Measurements from ENCODE around the gene RAB37.
A peak's percentile ranks its signal among the peaks of the same experiment; 100 is the strongest.

The RAB37 gene

DNA sequence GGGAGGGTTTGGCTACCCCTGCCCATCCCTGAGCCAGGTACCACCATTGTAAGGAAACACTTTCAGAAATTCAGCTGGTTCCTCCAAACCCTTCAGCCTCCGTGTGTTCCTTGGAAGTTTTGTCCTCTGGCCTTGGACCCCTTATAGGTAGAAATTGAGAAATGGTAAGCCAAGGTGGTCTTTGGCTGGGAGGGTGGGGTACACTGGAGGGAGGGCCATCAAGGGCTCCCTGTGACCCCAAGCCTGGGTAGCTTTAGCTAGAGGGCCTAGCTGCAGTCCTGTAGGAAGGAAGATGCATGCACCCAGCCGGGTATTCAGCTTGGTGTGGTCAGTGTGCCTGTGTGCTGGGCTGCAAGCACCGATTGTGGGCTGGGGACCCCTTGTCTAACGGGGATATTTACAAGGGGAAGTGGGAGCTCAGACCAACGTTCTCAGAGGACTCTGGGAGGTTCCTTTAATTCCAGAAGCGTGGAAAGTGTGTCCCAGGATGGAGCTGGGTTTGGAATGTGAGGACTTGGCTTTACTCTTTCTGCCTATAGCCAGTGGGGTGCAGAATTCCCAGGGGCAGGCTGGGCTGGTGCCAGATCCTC lies 32.3 kb downstream of the RAB37 start:
- TF ChIP-seq, protein P1, sequence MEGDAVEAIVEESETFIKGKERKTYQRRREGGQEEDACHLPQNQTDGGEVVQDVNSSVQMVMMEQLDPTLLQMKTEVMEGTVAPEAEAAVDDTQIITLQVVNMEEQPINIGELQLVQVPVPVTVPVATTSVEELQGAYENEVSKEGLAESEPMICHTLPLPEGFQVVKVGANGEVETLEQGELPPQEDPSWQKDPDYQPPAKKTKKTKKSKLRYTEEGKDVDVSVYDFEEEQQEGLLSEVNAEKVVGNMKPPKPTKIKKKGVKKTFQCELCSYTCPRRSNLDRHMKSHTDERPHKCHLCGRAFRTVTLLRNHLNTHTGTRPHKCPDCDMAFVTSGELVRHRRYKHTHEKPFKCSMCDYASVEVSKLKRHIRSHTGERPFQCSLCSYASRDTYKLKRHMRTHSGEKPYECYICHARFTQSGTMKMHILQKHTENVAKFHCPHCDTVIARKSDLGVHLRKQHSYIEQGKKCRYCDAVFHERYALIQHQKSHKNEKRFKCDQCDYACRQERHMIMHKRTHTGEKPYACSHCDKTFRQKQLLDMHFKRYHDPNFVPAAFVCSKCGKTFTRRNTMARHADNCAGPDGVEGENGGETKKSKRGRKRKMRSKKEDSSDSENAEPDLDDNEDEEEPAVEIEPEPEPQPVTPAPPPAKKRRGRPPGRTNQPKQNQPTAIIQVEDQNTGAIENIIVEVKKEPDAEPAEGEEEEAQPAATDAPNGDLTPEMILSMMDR (IDR thresholded peaks at IDR 0.05; ENCODE audit: control insufficient read depth, insufficient read depth, low read depth, low read length, missing control alignments) = no peak
- H3K4me3 ChIP-seq (ENCODE audit: control insufficient read depth, low read depth, low read length) = no peak overlapping the region
- no peak for DNase-seq (ENCODE audit: low read depth)

DNA sequence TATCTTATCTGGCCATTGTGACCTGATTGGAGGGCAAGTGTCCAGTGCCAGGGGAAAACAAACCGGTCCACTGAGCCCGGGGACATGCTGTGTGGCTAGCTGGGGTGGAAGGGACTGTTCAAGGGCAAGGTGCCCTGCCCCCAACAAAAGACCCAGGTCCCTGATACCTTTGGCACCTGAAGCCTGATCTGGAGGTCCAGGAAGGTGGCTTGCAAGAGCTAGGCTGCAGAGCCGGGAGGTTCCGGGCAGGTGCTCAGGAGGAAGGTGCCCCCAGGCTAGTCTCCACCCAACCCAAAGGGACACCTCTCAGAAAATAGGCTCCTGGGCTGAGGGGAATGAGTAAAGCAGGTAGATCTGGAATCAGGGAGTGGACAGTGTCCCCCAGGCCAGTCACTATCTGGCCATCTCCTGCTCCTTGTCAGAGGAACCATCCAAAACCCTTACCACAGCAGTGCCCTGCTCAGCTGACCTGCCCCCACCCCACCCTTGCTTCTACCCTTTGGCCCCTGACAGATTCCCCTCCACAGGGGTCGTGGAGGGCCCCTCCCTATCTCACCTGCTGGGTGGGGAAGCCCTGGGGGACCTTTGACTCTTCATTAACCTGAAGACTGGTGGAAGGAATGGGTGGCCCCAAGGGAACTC lies 32.9 kb downstream of the RAB37 start:
- DNase-seq (ENCODE audit: low read depth) = no peak
- H3K4me3 ChIP-seq (ENCODE audit: control insufficient read depth, low read depth, low read length) = no peak overlapping the region
- TF ChIP-seq, protein P1 (IDR thresholded peaks at IDR 0.05; ENCODE audit: control insufficient read depth, insufficient read depth, low read depth, low read length, missing control alignments) = no peak

DNA sequence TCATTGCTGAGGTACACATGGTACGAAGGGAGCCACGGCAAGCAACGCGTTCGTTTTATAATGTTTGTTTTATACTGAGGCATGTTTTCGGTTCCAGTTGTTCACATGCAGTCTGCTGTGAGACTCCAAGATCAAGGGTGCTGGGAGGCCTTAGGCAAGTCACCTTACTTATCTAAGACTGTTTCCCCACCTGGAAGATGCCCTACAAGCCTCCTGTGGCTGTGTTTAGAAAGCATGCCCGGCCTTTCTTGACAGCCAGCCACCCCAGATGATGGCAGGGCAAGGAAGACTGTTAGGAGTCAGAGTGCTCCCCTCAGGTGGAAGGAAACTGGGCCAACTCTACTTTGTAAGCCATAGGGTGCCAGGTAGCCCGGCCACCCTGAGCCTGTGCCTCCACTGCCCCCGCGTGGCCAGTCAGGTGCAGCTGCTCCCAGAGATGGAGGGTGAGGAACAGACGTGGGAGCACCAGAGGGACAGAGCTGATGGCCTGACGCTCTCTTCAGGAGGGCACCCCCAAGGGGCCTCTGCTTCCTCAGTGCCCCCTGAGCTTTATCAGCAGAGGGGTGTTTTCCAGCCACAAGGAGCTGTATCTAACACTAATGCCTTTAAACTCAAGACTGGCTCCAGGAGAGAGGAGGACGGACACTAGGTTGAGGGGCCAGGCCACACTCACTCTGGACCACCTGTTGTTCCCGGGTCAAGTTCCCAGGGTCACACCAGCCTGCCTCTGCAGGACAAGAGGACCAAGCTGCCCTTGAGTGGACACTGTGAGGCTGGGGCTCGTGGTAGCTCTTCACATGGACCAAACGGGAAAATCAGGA lies 33.7 kb downstream of the RAB37 start:
- no peak for DNase-seq (ENCODE audit: low read depth)
- no peak overlapping the region for H3K4me3 ChIP-seq (ENCODE audit: control insufficient read depth, low read depth, low read length)
- TF ChIP-seq, protein P1 (IDR thresholded peaks at IDR 0.05; ENCODE audit: control insufficient read depth, insufficient read depth, low read depth, low read length, missing control alignments) = peak; percentile 63

DNA sequence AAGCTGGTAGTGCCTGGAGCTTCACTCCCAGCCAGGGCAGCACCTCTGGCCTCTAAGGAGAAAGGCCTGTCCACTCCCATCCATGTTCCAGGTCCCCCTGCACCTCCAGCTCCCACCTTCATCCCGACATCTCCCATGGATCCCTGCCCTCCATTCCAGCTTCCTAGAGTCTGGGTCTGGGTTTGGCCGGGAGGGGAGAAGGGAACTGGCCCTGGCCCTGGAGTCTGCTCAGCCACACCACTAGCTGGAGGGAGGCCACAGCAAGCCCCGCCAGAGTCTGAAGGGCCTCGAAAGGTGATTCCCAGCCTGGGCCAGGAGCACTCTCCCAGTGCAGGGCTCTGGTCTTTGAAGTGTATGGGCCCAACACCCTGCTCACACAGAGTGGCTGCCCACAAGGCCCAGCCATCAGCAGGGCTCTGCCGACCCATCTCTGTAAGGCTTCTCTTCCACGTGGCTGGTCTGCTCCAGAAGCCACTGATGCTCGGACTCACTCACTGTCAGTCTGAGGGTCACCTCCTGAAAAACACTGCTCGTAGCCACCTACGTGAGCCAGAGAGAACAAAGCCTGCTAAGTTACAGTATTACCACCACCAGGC lies 34.4 kb downstream of the RAB37 start:
- no peak overlapping the region for H3K4me3 ChIP-seq (ENCODE audit: control insufficient read depth, low read depth, low read length)
- TF ChIP-seq, protein P1 (IDR thresholded peaks at IDR 0.05; ENCODE audit: control insufficient read depth, insufficient read depth, low read depth, low read length, missing control alignments) = no peak
- DNase-seq (ENCODE audit: low read depth) = no peak

DNA sequence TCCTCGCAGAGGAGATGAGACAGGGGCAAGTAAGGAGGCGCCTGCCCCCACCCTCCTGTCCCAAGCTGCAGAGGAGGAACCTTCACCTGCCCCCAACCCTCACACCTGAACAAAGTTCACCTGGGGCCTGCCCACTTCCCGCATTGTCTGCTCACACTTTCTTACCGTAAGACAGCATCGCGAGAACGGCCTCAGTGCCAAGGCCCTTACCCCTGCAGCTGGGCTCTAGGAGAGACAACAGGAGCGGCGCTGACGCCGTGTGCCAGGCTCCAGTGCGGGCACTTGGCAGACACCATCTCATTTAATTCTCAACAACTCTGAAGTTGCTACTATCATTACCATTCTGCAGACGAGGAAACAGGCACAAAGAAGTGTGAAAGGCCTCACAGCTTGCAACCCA lies 35.0 kb downstream of the RAB37 start:
- DNase-seq (ENCODE audit: low read depth) = no peak
- TF ChIP-seq, protein P1 (IDR thresholded peaks at IDR 0.05; ENCODE audit: control insufficient read depth, insufficient read depth, low read depth, low read length, missing control alignments) = no peak
- no peak overlapping the region for H3K4me3 ChIP-seq (ENCODE audit: control insufficient read depth, low read depth, low read length)

DNA sequence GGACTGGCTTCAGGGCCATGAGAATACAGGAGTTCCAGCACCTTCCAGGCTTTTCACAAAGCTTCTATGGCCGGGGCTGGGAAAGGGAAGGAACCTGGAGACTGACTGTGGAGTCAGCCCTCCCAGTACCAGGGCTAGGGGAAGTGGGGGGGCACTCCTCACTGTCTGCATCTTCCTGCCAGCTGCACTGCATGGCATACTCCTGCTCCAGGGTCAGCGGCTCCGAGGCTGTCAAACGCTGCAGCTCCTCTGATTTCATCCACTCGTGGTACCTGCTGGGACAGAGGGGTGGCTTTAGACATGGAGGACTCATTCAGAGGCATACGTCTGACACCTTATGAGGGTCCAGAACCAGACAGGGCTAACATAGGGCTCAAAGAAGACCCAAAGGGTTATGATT lies 36.4 kb downstream of the RAB37 start:
- H3K4me3 ChIP-seq (ENCODE audit: control insufficient read depth, low read depth, low read length) = no peak overlapping the region
- TF ChIP-seq, protein P1 (IDR thresholded peaks at IDR 0.05; ENCODE audit: control insufficient read depth, insufficient read depth, low read depth, low read length, missing control alignments) = no peak
- no peak for DNase-seq (ENCODE audit: low read depth)
